ENCODE measurements around the gene CFAP77.

Gene CFAP77

GRCh38 chr9:132585954-132586829, 176.2 kb downstream of the CFAP77 start:
- no peak overlapping the region for H3K4me3 ChIP-seq (ENCODE audit: low read depth, low read length)
- peak; percentile 59 for DNase-seq (ENCODE audit: low read depth)
- TF ChIP-seq POLR2A (IDR thresholded peaks at IDR 0.05; ENCODE audit: extremely low read depth, insufficient read length) (no peak), MAX (IDR thresholded peaks at IDR 0.05; ENCODE audit: low read depth, low read length) (no peak), MYC (IDR thresholded peaks at IDR 0.05; ENCODE audit: low read depth, low read length) (no peak), CTCF (IDR thresholded peaks at IDR 0.05; ENCODE audit: low read depth, low read length) (no peak)

- TF ChIP-seq CTCF (IDR thresholded peaks at IDR 0.05; ENCODE audit: low read depth, low read length) = no peak
- TF ChIP-seq MAX (IDR thresholded peaks at IDR 0.05; ENCODE audit: low read depth, low read length) = no peak
- TF ChIP-seq MYC (IDR thresholded peaks at IDR 0.05; ENCODE audit: low read depth, low read length) = no peak
- no peak for TF ChIP-seq POLR2A (IDR thresholded peaks at IDR 0.05; ENCODE audit: extremely low read depth, insufficient read length)
- no peak for DNase-seq (ENCODE audit: low read depth)
- H3K4me3 ChIP-seq (ENCODE audit: low read depth, low read length) = no peak overlapping the region
These were observed 177.0 kb downstream of the CFAP77 start for GRCh38 chr9:132586830-132587591.

- H3K4me3 ChIP-seq (ENCODE audit: low read depth, low read length) = no peak overlapping the region
- TF ChIP-seq CTCF (IDR thresholded peaks at IDR 0.05; ENCODE audit: low read depth, low read length) (no peak), POLR2A (IDR thresholded peaks at IDR 0.05; ENCODE audit: extremely low read depth, insufficient read length) (no peak), MYC (IDR thresholded peaks at IDR 0.05; ENCODE audit: low read depth, low read length) (no peak), MAX (IDR thresholded peaks at IDR 0.05; ENCODE audit: low read depth, low read length) (no peak)
- DNase-seq (ENCODE audit: low read depth) = no peak
These were observed 177.6 kb downstream of the CFAP77 start for GRCh38 chr9:132587592-132587955.

GRCh38 chr9:132588098-132588497, 178.1 kb downstream of the CFAP77 start:
- no peak for TF ChIP-seq POLR2A (IDR thresholded peaks at IDR 0.05; ENCODE audit: extremely low read depth, insufficient read length)
- no peak for TF ChIP-seq MYC (IDR thresholded peaks at IDR 0.05; ENCODE audit: low read depth, low read length)
- no peak for TF ChIP-seq MAX (IDR thresholded peaks at IDR 0.05; ENCODE audit: low read depth, low read length)
- no peak for TF ChIP-seq CTCF (IDR thresholded peaks at IDR 0.05; ENCODE audit: low read depth, low read length)

GRCh38 chr9:132588501-132589147, 178.6 kb downstream of the CFAP77 start:
- no peak for TF ChIP-seq POLR2A (IDR thresholded peaks at IDR 0.05; ENCODE audit: extremely low read depth, insufficient read length)
- TF ChIP-seq MAX (IDR thresholded peaks at IDR 0.05; ENCODE audit: low read depth, low read length) = no peak
- TF ChIP-seq MYC (IDR thresholded peaks at IDR 0.05; ENCODE audit: low read depth, low read length) = no peak
- TF ChIP-seq CTCF (IDR thresholded peaks at IDR 0.05; ENCODE audit: low read depth, low read length) = no peak
- no peak for DNase-seq (ENCODE audit: low read depth)
- H3K4me3 ChIP-seq (ENCODE audit: low read depth, low read length) = no peak overlapping the region

More at GRCh38 chr9:132588098-132588497, 178.1 kb downstream of the CFAP77 start:
- H3K4me3 ChIP-seq (ENCODE audit: low read depth, low read length) = no peak overlapping the region
- no peak for DNase-seq (ENCODE audit: low read depth)

Data from NB4 (cell line).